Suppressor macrophage (primary cell): ENCODE results near the gene FBLN1.
"Not testable (repeated sequence)": the region's sequence is repeated elsewhere in the genome, so short reads cannot be mapped to it uniquely, and the experiment has no call there.

ENCODE experiments used
- DNase-seq, 4 experiments: peaks; one replicate each; pipeline ENCODE4 v3.0.0-alpha.2; 2020 to 2022

The FBLN1 gene

DNA sequence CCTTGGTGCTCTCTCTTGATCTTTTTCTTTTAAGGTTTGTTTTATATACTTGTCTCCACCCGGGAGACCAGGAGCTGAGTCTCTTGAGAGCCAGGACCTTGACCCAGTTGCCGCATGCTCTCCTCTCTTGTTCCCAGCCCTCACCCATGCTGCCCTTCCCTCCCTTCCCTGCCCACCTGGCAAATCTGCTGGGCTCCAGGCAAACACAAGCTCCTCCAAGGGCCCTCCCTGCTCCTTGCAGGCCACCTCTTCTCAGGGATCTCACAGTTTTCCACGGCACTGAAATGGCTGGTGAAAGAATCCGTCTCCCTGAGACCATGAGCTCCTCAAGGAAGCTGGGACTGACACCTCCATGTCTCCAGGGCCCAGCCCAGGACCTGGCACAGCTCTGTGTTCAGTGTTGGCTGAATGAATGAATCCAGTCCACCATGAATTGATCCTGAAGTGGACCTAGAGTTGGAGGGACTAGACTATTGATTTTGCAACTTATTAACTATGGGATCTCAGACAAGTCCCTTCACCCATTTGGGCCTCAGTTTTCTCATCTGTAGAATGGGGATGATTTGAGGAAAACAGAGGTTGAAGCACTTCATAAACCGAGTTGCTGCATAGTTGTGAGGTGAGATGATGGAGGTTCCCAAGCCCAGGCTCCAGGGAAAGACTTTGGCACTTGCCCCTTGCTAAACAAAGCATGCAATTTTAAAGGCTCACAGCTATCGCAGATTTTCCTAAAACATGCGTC, 25.1 kb upstream of the FBLN1 start:
- no peak for DNase-seq

GRCh38 chr22:45478108-45478771, 24.4 kb upstream of the FBLN1 start:
- DNase-seq = no peak

- no peak for DNase-seq
These were observed 22.0 kb upstream of the FBLN1 start for GRCh38 chr22:45480717-45481116.

- no peak for DNase-seq
These were observed 21.0 kb upstream of the FBLN1 start for GRCh38 chr22:45481661-45482060.

- DNase-seq = no peak
These were observed 20.5 kb upstream of the FBLN1 start for GRCh38 chr22:45482169-45482568.

DNA sequence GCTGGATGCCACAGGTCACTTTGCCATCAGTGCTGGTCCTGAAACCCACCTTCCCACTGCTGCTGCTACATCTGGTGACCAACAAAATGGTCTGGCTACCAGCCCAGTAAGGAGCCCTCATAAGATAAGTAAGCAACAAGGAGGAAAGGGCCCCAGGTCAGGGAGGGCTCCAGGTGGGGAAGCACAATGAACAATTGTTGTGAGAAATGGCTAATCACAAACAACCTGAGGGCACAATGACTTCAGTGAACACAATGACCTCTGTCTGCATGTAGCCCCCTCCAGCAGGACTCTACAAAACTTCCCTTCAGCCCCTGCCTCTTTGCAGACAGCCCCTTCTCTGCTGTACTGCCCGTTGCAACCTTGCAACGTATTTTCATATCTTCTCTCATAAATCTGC, 19.4 kb upstream of the FBLN1 start:
- no peak for DNase-seq

GRCh38 chr22:45483918-45484499, 18.7 kb upstream of the FBLN1 start:
- no peak for DNase-seq

- no peak for DNase-seq
These were observed 17.9 kb upstream of the FBLN1 start for GRCh38 chr22:45484742-45485141.

- DNase-seq = no peak
These were observed 17.4 kb upstream of the FBLN1 start for GRCh38 chr22:45485261-45485660.

DNA sequence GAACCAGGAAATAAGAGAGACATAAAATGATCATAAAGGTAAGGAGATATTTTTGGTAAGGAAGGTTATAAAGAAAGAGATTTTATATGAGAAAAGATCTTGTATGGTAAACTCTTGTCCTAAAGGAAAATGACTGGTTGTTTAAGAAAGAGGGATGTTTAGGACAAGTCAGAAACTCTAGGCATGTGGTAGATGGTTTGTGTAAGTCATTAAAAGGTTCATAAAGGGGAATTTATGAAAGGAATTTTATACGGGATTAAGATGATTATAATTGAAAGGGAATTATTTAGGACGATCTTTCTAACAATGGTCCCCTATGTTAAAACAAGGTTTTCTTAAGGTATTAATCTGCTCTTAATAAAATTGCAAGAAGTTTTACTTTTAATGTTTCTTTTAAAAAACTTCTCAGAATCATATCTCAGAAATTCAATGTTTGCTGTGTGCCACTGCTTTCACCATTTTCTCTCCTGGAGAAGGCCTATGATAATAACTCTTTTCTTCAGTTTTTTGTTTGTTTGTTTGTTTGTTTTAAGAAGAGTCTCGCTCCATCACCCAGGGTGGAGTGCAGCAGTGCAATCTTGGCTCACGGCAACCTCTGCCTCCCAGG, 13.8 kb upstream of the FBLN1 start:
- no peak for DNase-seq

GRCh38 chr22:45490836-45491235, 11.8 kb upstream of the FBLN1 start:
- no peak for DNase-seq

GRCh38 chr22:45491841-45492240, 10.8 kb upstream of the FBLN1 start:
- DNase-seq = no peak

DNA sequence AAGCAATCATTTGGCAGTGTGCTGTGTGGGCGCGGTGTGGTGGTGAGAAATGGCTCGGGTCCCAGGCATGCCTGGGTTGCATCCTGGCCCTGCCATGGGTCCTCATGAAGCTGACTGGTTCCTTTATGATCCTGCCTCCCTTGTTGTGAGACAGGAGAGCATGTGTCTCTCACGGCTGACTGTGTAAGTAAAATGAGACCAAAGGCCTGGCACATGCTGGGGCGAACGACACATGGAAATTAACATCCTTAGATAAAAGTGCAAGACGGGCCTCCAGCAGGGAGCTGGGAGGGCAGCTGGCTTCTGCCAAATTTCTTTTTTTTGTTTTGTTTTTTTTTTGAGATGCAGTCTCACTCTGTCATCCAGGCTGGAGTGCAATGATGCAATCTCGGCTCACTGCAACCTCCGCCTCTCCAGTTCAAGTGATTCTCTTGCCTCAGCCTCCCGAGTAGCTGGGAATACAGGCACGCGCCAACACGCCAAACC, 9.4 kb upstream of the FBLN1 start:
- DNase-seq = no peak

- not testable (repeated sequence) for DNase-seq
These were observed 8.4 kb upstream of the FBLN1 start for GRCh38 chr22:45494306-45494705.

GRCh38 chr22:45495616-45496015, 7.1 kb upstream of the FBLN1 start:
- not testable (repeated sequence) for DNase-seq

- no peak for DNase-seq
These were observed 6.2 kb upstream of the FBLN1 start for GRCh38 chr22:45496451-45496941.

- no peak for DNase-seq
These were observed 5.1 kb upstream of the FBLN1 start for GRCh38 chr22:45497351-45498145.

DNA sequence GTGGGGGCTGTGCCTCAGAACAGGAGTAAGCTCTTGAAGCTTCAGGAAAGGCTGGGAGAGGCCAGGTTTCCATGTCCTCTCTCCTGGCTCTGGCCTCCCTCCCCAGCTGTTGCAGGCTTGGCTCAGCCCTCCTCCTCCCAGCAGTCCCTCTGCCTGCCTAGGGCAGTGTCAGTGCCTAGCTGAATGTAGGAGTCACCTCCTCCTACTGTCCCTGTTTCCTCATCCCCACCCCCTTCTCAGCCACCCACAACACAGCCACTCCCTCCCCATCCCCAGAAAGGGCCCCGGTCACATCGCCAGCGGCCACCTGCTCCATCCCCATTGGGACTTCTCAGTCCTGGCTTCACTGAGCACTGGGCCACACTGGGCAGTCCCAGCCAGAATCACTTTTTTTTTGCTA, 2.9 kb upstream of the FBLN1 start:
- no peak for DNase-seq

DNA sequence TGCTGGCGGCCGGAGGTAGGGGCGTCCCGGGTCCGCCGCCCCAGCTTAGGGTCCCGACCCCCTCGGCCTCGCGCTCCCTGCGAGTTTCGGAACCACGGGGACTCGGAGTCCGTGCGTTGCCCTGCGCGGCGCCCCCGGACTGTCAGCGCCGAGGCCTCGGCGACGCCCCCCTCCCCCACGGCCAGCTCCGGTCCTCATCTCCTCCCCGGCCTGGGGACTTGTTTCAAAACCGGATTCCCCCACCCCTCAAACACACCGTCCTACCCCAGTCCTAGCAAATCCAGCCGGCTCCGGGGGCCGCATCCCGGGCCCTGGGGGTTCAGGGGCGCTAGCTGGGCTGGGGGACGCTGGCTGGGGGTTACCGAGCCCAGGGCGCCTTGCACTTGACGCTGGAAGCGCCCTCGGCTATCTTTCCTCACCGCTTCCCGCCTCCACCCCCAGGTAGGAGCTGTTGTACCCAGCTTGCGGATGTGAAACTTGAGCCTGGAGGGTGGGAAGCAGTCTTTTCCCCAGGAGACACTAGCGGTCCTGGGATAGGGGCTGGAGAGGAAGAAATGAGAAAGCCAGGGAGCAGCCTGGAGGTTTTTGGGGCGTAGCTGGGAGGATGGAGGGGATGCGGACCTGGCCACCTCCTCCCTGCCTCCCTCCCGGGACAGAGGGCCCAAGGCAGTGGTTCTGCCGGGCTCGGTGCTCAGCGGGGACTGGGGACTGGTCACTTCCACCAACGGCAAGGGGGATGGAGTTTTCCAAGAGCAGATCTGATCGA, 550 bp downstream of the FBLN1 start:
- no peak for DNase-seq

GRCh38 chr22:45503816-45504372, 1.2 kb downstream of the FBLN1 start:
- no peak for DNase-seq
